H1 (cell line): Measurements from ENCODE around the gene ELAVL1.

ENCODE experiments used
- KDM5A ChIP-seq: fragments of 200-600 bp; IDR thresholded peaks from 2 replicates; pipeline ENCODE4 v1.7.1; 2012; ENCODE audit warnings: mild to moderate bottlenecking, low read length, inconsistent platforms, mixed read lengths
- TF ChIP-seq, protein P1 (sequence below), 3 experiments: IDR thresholded peaks; 1 replicate in 2 of 3; 2 replicates in 1 of 3; pipeline versions ENCODE4 v1.5.1 to v1.6.1; 2011; ENCODE audit warnings: low read length in 3 of 3, mild to moderate bottlenecking in 3 of 3, inconsistent platforms in 2 of 3, low read depth in 1 of 3, moderate library complexity in 1 of 3; ENCODE audit not compliant: insufficient read depth in 1 of 3; ENCODE audit errors: control extremely low read depth in 1 of 3

DNA sequence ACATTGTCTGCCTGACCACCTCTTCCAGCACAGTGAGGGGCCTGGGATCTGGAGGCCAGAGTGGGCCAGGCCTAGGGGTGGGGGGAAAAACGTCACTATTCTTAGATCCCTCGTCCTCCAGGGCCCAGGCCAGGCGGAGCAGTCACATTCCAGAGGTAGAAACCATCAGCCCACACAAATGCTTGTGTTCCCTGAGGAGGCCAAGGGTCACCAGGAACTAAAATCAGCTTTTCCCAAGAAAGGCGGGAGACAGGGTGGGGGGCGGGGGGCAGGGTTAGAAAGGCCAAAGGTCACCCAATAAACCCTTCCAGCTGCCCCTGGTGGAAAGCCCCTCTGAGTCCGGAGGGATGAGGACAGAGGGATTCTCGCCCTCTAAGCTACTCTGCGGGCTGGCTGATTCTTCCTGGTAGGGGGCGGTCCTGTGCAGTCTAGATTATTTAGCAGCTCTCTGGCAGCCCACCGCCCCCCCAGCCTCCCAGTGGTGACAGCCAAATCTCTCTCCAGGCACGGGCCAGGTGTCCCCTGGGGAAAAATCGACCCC is 23.6 kb upstream of the ELAVL1 start:
- no peak for TF ChIP-seq KDM5A
- TF ChIP-seq, protein P1, sequence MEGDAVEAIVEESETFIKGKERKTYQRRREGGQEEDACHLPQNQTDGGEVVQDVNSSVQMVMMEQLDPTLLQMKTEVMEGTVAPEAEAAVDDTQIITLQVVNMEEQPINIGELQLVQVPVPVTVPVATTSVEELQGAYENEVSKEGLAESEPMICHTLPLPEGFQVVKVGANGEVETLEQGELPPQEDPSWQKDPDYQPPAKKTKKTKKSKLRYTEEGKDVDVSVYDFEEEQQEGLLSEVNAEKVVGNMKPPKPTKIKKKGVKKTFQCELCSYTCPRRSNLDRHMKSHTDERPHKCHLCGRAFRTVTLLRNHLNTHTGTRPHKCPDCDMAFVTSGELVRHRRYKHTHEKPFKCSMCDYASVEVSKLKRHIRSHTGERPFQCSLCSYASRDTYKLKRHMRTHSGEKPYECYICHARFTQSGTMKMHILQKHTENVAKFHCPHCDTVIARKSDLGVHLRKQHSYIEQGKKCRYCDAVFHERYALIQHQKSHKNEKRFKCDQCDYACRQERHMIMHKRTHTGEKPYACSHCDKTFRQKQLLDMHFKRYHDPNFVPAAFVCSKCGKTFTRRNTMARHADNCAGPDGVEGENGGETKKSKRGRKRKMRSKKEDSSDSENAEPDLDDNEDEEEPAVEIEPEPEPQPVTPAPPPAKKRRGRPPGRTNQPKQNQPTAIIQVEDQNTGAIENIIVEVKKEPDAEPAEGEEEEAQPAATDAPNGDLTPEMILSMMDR (IDR thresholded peaks at IDR 0.05; ENCODE audit: control extremely low read depth in 1 of 3, insufficient read depth in 1 of 3, low read depth in 1 of 3, low read length in 3 of 3), result peak; percentile 5 to 28 (median 9); a peak in 3 of 4 replicates
